Activated CD8-positive, alpha-beta T cell treated with anti-CD3 and anti-CD28 coated beads for 36 hours (primary cell): Measurements from ENCODE around the gene CACNG8. TPM values are rescaled to one million over a fixed set of nuclear protein-coding genes. Genes with fewer than 3 reads are reported as not detected.

Experiments
- ATAC-seq: fragments of 200-7000 bp; cut with Tn5 transposase; one replicate; pipeline ENCODE4 v1.10.0; 2021; ENCODE audit warnings: mild to moderate bottlenecking, moderate library complexity
- CTCF ChIA-PET: fragments of 350-600 bp; sonication (Branson Sonifier 250); formaldehyde crosslinking; loops from one replicate; lab custom pipeline; 2021; ENCODE audit warnings: antibody characterized with exemption; lab: Charles Lee
- POLR2A ChIA-PET: fragments of 350-600 bp; sonication (Branson Sonifier 250); formaldehyde crosslinking; loops from one replicate; lab custom pipeline; 2021; ENCODE audit warnings: antibody characterized with exemption; lab: Charles Lee
- DNase-seq: peaks from one replicate; pipeline ENCODE4 v3.0.0-alpha.2; 2020
- H3K27ac Mint-ChIP-seq: one replicate; pipeline ENCODE4 v1.8.0; 2021; ENCODE audit warnings: mild to moderate bottlenecking, mixed read lengths
- H3K27me3 Mint-ChIP-seq: one replicate; pipeline ENCODE4 v1.8.0; 2021; ENCODE audit warnings: mixed read lengths
- H3K36me3 Mint-ChIP-seq: one replicate; pipeline ENCODE4 v1.8.0; 2021; ENCODE audit warnings: low read depth, mixed read lengths
- H3K4me1 Mint-ChIP-seq: one replicate; pipeline ENCODE4 v1.8.0; 2021; ENCODE audit warnings: low read depth, mixed read lengths
- H3K4me3 Mint-ChIP-seq: one replicate; pipeline ENCODE4 v1.8.0; 2021; ENCODE audit warnings: mild to moderate bottlenecking, moderate library complexity, mixed read lengths
- H3K9me3 Mint-ChIP-seq: one replicate; pipeline ENCODE4 v1.8.0; 2021; ENCODE audit warnings: mixed read lengths
- intact Hi-C: fragments of 100-400 bp; cut with micrococcal nuclease; formaldehyde crosslinking; loops from one replicate; pipeline ENCODE4 v1.10.0; 2022
- total RNA-seq, 2 experiments: library from RNA; stranded (reverse); gene quantifications; one replicate each; pipeline ENCODE4 v1.2.3, GENCODE V29; 2021
- TF ChIP-seq, protein P1 (sequence below): fragments of 200-600 bp; IDR thresholded peaks from one replicate; pipeline ENCODE4 v1.8.0; 2022; ENCODE audit warnings: antibody characterized with exemption, mild to moderate bottlenecking

The CACNG8 gene
- total RNA-seq, 2 experiments from 2014 or later: not detected

DNA sequence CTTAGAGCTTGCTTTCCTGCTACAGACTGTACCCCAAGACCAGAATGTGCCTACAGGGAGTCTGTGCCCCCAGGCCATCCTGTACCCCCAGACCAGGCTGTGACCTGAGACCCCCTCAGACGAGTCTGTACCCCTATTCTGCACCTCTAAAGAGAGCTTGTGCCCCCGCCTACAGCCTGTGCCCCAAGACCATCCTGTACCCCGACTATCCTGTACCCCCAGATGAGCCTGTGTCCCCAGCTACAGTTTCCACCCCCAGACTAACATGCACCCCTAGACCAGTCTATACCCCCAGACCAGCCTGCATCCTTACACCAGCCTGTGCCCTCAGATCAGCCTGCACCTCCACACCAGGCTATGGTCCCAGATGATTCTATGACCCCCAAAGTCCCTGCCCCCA, 30.7 kb downstream of the CACNG8 start:
- POLR2A ChIA-PET: interaction anchor here (0.7 kb wide), 1 partner anchor 379 kb away, joined by 3 read pairs; no protein-coding TSS in a partner anchor
- Mint-ChIP-seq H3K4me1 (peaks cover 3% of the 10 kb centered on the region), H3K27ac (no peak overlapping the region), H3K4me3 (no peak overlapping the region), H3K36me3 (no peaks in the 10 kb centered on the region), H3K9me3 (no peaks in the 10 kb centered on the region), H3K27me3 (peaks cover 37% of the 10 kb centered on the region)
- intact Hi-C loops: no loop called here
- CTCF ChIA-PET: interaction anchor here (1.7 kb wide), 1 partner anchor 36 kb away, joined by 6 read pairs; no protein-coding TSS in a partner anchor
- ATAC-seq: no peak
- DNase-seq: no peak
- TF ChIP-seq, protein P1, sequence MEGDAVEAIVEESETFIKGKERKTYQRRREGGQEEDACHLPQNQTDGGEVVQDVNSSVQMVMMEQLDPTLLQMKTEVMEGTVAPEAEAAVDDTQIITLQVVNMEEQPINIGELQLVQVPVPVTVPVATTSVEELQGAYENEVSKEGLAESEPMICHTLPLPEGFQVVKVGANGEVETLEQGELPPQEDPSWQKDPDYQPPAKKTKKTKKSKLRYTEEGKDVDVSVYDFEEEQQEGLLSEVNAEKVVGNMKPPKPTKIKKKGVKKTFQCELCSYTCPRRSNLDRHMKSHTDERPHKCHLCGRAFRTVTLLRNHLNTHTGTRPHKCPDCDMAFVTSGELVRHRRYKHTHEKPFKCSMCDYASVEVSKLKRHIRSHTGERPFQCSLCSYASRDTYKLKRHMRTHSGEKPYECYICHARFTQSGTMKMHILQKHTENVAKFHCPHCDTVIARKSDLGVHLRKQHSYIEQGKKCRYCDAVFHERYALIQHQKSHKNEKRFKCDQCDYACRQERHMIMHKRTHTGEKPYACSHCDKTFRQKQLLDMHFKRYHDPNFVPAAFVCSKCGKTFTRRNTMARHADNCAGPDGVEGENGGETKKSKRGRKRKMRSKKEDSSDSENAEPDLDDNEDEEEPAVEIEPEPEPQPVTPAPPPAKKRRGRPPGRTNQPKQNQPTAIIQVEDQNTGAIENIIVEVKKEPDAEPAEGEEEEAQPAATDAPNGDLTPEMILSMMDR: no peak

GRCh38 chr19:53994811-53995210, 32.1 kb downstream of the CACNG8 start:
- POLR2A ChIA-PET: no interaction called here
- Mint-ChIP-seq H3K27ac (no peak overlapping the region), H3K36me3 (no peaks in the 10 kb centered on the region), H3K4me3 (no peak overlapping the region), H3K9me3 (no peaks in the 10 kb centered on the region), H3K27me3 (peaks cover 39% of the 10 kb centered on the region), H3K4me1 (peaks cover 3% of the 10 kb centered on the region)
- CTCF ChIA-PET: interaction anchor here (1.7 kb wide), 1 partner anchor 35 kb away, joined by 6 read pairs; no protein-coding TSS in a partner anchor
- DNase-seq (no peak), ATAC-seq (no peak)
- TF ChIP-seq, protein P1: no peak
- intact Hi-C loops: no loop called here

DNA sequence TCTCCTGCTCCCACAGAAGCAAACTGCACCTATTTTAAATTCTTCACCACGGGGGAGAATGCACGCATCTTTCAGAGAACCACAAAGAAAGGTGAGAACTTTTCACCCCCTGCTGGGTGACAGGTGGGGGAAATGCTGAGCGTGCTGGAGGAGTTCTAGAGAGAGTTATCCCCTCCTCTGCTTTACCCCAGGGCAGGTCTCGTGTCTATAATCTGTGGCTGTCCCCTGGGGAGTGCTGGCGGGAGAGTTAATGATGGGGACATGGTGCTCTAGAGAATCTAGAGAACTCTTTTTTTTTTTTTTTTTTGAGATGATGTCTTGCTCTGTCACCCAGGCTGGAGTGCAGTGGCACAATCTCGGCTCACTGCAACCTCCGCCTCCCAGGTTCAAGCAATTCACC, 35.5 kb downstream of the CACNG8 start:
- Mint-ChIP-seq H3K27ac (no peak overlapping the region), H3K4me3 (no peak overlapping the region), H3K27me3 (peaks cover 32% of the 10 kb centered on the region), H3K36me3 (no peaks in the 10 kb centered on the region), H3K4me1 (no peaks in the 10 kb centered on the region), H3K9me3 (no peaks in the 10 kb centered on the region)
- POLR2A ChIA-PET: no interaction called here
- TF ChIP-seq, protein P1: no peak
- DNase-seq (no peak), ATAC-seq (no peak)
- CTCF ChIA-PET: no interaction called here
- intact Hi-C loops: no loop called here

- Mint-ChIP-seq H3K27me3 (peaks cover 18% of the 10 kb centered on the region), H3K27ac (no peak overlapping the region), H3K4me1 (no peaks in the 10 kb centered on the region), H3K4me3 (no peak overlapping the region), H3K36me3 (no peaks in the 10 kb centered on the region), H3K9me3 (no peaks in the 10 kb centered on the region)
- POLR2A ChIA-PET: no interaction called here
- no peak for ATAC-seq
- DNase-seq: no peak
- intact Hi-C loops: no loop called here
- CTCF ChIA-PET: no interaction called here
- TF ChIP-seq, protein P1: no peak
Observed at GRCh38 chr19:53999694-54000093, 37.0 kb downstream of the CACNG8 start.

- intact Hi-C loops: no loop called here
- DNase-seq: no peak
- TF ChIP-seq, protein P1: no peak
- Mint-ChIP-seq H3K27ac (no peak overlapping the region), H3K27me3 (peaks cover 11% of the 10 kb centered on the region), H3K4me3 (no peak overlapping the region), H3K9me3 (no peaks in the 10 kb centered on the region), H3K36me3 (no peaks in the 10 kb centered on the region), H3K4me1 (no peaks in the 10 kb centered on the region)
- ChIA-PET CTCF (no interaction called here), POLR2A (no interaction called here)
- ATAC-seq: no peak
Observed at GRCh38 chr19:54001496-54001895, 38.8 kb downstream of the CACNG8 start.
